Lower leg skin (tissue), 4 donors: ENCODE results near the gene REEP6. TPM values are rescaled to one million over a fixed set of nuclear protein-coding genes. Genes with fewer than 3 reads are reported as not detected.

Experiments used
- DNase-seq, 2 donors: peaks; one replicate each; pipeline ENCODE4 v3.0.0-alpha.2; 2019; ENCODE audit warnings: low spot score in 2 of 2
- H3K4me3 ChIP-seq: fragments of 200-600 bp; sonication (generic); 2 replicates; pipeline ENCODE4 v1.5.1; 2017; ENCODE audit warnings: mild to moderate bottlenecking, low read depth; ENCODE audit not compliant: poor library complexity, severe bottlenecking
- CTCF ChIP-seq, 3 donors: fragments of 450-650 bp; IDR thresholded peaks; one replicate each; pipeline ENCODE4 v1.5.1; 2016; ENCODE audit warnings: antibody characterized with exemption in 3 of 3, mild to moderate bottlenecking in 3 of 3, moderate library complexity in 2 of 3
- POLR2A ChIP-seq, 2 donors: fragments of 450-650 bp; IDR thresholded peaks; one replicate each; pipeline ENCODE4 v1.6.1; 2016 to 2017; ENCODE audit warnings: antibody characterized with exemption in 2 of 2, mild to moderate bottlenecking in 1 of 2, moderate library complexity in 1 of 2
- whole genome bisulfite sequencing, 2 donors: methylation state at CpG; one replicate each; pipeline ENCODE4 v1.1.5; 2018; 5-methylcytosine and 5-hydroxymethylcytosine counted together
- intact Hi-C: fragments of 100-400 bp; cut with DNase I; formaldehyde crosslinking; loops from one replicate; pipeline ENCODE4 v1.15.0; 2023; ENCODE audit warnings: low total_unique reads
- total RNA-seq, 4 donors: library from RNA; depleted of rRNA; stranded (reverse); fragments of >200 nt; gene quantifications; one replicate each; pipeline ENCODE4 v1.1.0, GENCODE V29; 2016

The REEP6 gene
- total RNA-seq, 4 donors from 2014 or later: 6.3 to 8.8 (median 6.6) TPM

GRCh38 chr19:1491849-1492170, 829 bp downstream of the REEP6 start:
- H3K4me3 ChIP-seq: no peak overlapping the region
- no peak for DNase-seq
- WGBS, 2 donors: 54 to 56% methylated on average over 12 of the region's 12 CpGs
- intact Hi-C loops: no loop called here
- no peak for TF ChIP-seq POLR2A (IDR thresholded peaks at IDR 0.05)
- TF ChIP-seq CTCF (IDR thresholded peaks at IDR 0.05): no peak

- TF ChIP-seq POLR2A (IDR thresholded peaks at IDR 0.05): no peak
- H3K4me3 ChIP-seq: no peak overlapping the region
- no peak for DNase-seq
- WGBS, 2 donors: 61 to 63% methylated on average over 10 of the region's 10 CpGs
- intact Hi-C loops: no loop called here
Measured at GRCh38 chr19:1492474-1493006, 1.6 kb downstream of the REEP6 start.

DNA sequence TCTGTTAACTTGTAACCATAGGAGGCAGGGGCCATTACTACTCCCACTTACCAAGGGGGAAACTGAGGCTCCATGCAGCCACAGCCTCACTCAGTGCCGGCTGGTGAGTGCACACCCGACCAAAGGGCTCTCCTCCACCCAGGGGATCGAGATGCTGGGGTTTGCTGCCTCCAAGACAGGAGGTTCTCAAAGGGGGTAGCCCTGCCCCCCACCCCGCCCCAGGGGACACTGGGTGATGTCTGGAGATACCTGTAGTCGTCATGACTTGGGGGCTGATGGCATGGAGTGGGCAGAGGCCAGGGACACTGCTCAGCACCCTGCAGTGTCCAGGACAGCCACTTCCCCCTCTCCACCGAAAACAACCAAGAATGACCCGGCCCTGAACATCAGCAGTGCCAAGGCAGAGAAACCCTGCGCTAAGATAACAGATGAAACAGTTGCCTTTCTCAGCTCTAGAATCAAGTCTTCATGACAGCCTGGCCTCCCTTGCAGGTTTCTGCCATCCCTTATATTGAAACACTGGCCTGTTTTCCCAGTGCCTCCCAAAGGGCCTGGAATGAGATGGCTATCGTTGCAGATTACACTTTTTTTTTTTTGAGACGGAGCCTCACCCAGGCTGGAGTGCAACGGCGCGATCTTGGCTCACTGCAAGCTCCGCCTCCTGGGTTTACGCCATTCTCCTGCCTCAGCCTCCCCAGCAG, 3.3 kb downstream of the REEP6 start:
- no peak overlapping the region for H3K4me3 ChIP-seq
- DNase-seq: no peak
- intact Hi-C loops: no loop called here
- WGBS, 2 donors: 54 to 55% methylated on average over 12 to 13 of the region's 15 CpGs
- TF ChIP-seq POLR2A (IDR thresholded peaks at IDR 0.05) (no peak), CTCF (IDR thresholded peaks at IDR 0.05) (no peak)

- intact Hi-C loops: no loop called here
- TF ChIP-seq CTCF (IDR thresholded peaks at IDR 0.05): no peak
- no peak overlapping the region for H3K4me3 ChIP-seq
- DNase-seq: no peak
- WGBS, 2 donors: 84 to 87% methylated on average over 29 to 31 of the region's 37 CpGs
Measured at GRCh38 chr19:1495051-1495798, 4.2 kb downstream of the REEP6 start.

DNA sequence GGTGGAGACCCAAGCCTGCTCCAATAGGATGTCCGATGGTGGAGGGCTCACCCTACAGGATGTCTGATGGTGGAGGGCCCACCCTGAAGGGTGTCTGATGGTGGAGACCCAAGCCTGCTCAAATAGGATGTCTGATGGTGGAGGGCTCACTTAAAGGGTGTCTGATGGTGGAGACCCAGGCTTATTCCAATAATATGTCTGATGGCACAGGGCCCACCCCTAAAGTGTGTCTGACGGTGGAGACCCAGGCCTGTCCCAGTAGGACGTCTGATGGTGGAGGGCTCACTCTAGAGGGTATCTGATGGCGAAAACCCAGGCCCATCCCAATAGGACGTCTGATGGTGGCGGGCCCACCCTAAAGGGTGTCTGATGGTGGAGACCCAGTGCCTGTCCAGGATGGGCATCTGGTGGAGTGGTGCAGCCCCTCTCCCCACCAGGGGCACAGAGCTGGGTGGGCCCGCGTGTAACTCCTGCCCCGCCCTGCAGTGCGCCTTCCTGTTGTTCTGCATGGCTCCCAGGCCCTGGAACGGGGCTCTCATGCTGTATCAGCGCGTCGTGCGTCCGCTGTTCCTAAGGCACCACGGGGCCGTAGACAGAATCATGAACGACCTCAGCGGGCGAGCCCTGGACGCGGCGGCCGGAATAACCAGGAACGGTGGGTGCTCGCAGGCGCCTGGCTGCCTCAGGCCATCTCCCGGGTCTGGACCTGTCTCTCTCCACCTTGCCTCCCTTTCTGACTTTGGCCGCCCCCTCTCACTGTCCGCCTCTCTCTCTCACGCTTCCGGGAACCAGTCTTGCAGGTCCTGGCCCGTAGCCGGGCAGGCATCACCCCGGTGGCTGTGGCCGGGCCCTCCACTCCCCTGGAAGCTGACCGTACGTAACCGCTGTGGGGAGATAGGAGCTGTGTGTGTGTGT, 5.1 kb downstream of the REEP6 start:
- intact Hi-C loops: no loop called here
- no peak for DNase-seq
- TF ChIP-seq CTCF (IDR thresholded peaks at IDR 0.05): no peak
- no peak for TF ChIP-seq POLR2A (IDR thresholded peaks at IDR 0.05)
- H3K4me3 ChIP-seq: no peak overlapping the region
- 52 to 64% methylated on average over 38 to 39 of the region's 40 CpGs for WGBS, 2 donors
